CD14-positive monocyte (primary cell): ENCODE measurements around the gene PCDHGA11. TPM values are rescaled to one million over a fixed set of nuclear protein-coding genes. Genes with fewer than 3 reads are reported as not detected.
A peak's percentile ranks its signal among the peaks of the same experiment; 100 is the strongest.

ENCODE experiments used
- DNase-seq, 3 donors: peaks; one replicate each; pipeline ENCODE4 v3.0.0-alpha.2; 2011 to 2022
- H2AFZ ChIP-seq: 2 replicates; pipeline ENCODE4 v1.6.0; 2012; ENCODE audit warnings: mild to moderate bottlenecking, low read depth, low read length, inconsistent platforms; ENCODE audit not compliant: insufficient read depth, poor library complexity, severe bottlenecking
- H3K27ac ChIP-seq, 2 donors: 1 replicate in 1 of 2; 2 replicates in 1 of 2; pipeline ENCODE4 v1.5.1; 2012 to 2013; ENCODE audit warnings: low read length in 2 of 2, control low read depth in 1 of 2, inconsistent platforms in 1 of 2, low read depth in 1 of 2, mild to moderate bottlenecking in 1 of 2
- H3K27me3 ChIP-seq, 2 donors: one replicate each; pipeline versions ENCODE4 v1.6.0 to v1.6.1; 2011 to 2013; ENCODE audit warnings: low read length in 2 of 2; ENCODE audit not compliant: control insufficient read depth in 2 of 2, insufficient read depth in 2 of 2
- H3K36me3 ChIP-seq, 2 donors: replicated peaks in 1 of 2; 1 replicate in 1 of 2; 2 replicates in 1 of 2; pipeline versions ENCODE4 v1.5.1 to v1.6.1; 2012 to 2013; ENCODE audit warnings: low read length in 2 of 2, control low read depth in 1 of 2, inconsistent platforms in 1 of 2, mild to moderate bottlenecking in 1 of 2; ENCODE audit not compliant: insufficient read depth in 2 of 2, control insufficient read depth in 1 of 2
- H3K4me1 ChIP-seq, 2 donors: 1 replicate in 1 of 2; 2 replicates in 1 of 2; pipeline versions ENCODE4 v1.5.1 to v1.6.1; 2012 to 2013; ENCODE audit warnings: low read length in 2 of 2, control low read depth in 1 of 2, inconsistent platforms in 1 of 2, mild to moderate bottlenecking in 1 of 2, moderate library complexity in 1 of 2; ENCODE audit not compliant: insufficient read depth in 2 of 2, control insufficient read depth in 1 of 2
- H3K4me2 ChIP-seq: replicated peaks from 2 replicates; pipeline ENCODE3; 2012; ENCODE audit warnings: low read length, moderate library complexity, mild to moderate bottlenecking; ENCODE audit not compliant: poor library complexity, severe bottlenecking; ENCODE audit errors: extremely low read depth
- H3K4me3 ChIP-seq, 3 experiments: fragments of 200-600 bp in 1 of 3; sonication (generic) in 1 of 3; replicated peaks in 1 of 3; 1 replicate in 2 of 3; 2 replicates in 1 of 3; pipeline ENCODE4 v1.5.1; 2011 to 2013; ENCODE audit warnings: low read length in 3 of 3, mild to moderate bottlenecking in 3 of 3, control low read depth in 2 of 3, low read depth in 2 of 3, inconsistent platforms in 1 of 3, moderate library complexity in 1 of 3
- H3K79me2 ChIP-seq: 2 replicates; pipeline ENCODE4 v1.6.0; 2012; ENCODE audit warnings: mild to moderate bottlenecking, control low read depth, inconsistent platforms, low read length, moderate library complexity; ENCODE audit not compliant: insufficient read depth
- H3K9ac ChIP-seq: 2 replicates; pipeline ENCODE4 v1.6.0; 2017; ENCODE audit warnings: low read length, mild to moderate bottlenecking; ENCODE audit not compliant: insufficient read depth, poor library complexity, severe bottlenecking
- H3K9me3 ChIP-seq, 2 donors: replicated peaks in 1 of 2; 1 replicate in 1 of 2; 2 replicates in 1 of 2; pipeline versions ENCODE4 v1.5.1 to v1.6.1; 2012 to 2013; ENCODE audit warnings: low read length in 2 of 2, control low read depth in 1 of 2; ENCODE audit not compliant: control insufficient read depth in 1 of 2, insufficient read depth in 1 of 2
- H4K20me1 ChIP-seq: 2 replicates; pipeline ENCODE4 v1.6.0; 2012; ENCODE audit warnings: mild to moderate bottlenecking, low read length, control low read depth, moderate library complexity; ENCODE audit not compliant: insufficient read depth
- H3K27ac Mint-ChIP-seq, 7 donors: one replicate each; pipeline ENCODE4 v1.8.0; 2020; ENCODE audit warnings: mild to moderate bottlenecking in 7 of 7, mixed read lengths in 7 of 7, moderate library complexity in 6 of 7, inconsistent platforms in 2 of 7
- H3K27me3 Mint-ChIP-seq, 3 donors: one replicate each; pipeline ENCODE4 v1.8.0; 2021 to 2022; ENCODE audit warnings: low read depth in 3 of 3, mild to moderate bottlenecking in 3 of 3, mixed read lengths in 3 of 3, moderate library complexity in 3 of 3, inconsistent platforms in 1 of 3
- H3K36me3 Mint-ChIP-seq, 2 donors: one replicate each; pipeline ENCODE4 v1.8.0; 2020; ENCODE audit warnings: mixed read lengths in 2 of 2, inconsistent platforms in 1 of 2, mild to moderate bottlenecking in 1 of 2
- H3K4me1 Mint-ChIP-seq: one replicate; pipeline ENCODE4 v1.8.0; 2020; ENCODE audit warnings: mild to moderate bottlenecking, mixed read lengths
- H3K4me3 Mint-ChIP-seq, 2 donors: one replicate each; pipeline ENCODE4 v1.8.0; 2020; ENCODE audit warnings: mild to moderate bottlenecking in 2 of 2, mixed read lengths in 2 of 2, moderate library complexity in 1 of 2
- H3K9me3 Mint-ChIP-seq, 7 donors: one replicate each; pipeline ENCODE4 v1.8.0; 2020 to 2022; ENCODE audit warnings: mixed read lengths in 7 of 7, mild to moderate bottlenecking in 6 of 7, moderate library complexity in 6 of 7, inconsistent platforms in 2 of 7
- CTCF ChIP-seq: fragments of 200-600 bp; IDR thresholded peaks from one replicate; pipeline ENCODE4 v1.8.0; 2022; ENCODE audit warnings: antibody characterized with exemption, mild to moderate bottlenecking
- WGBS: methylation state at CpG from one replicate; pipeline ENCODE4 v1.1.5; 2013; ENCODE audit warnings: missing lambda C conversion rate; ENCODE audit not compliant: insufficient coverage; 5-methylcytosine and 5-hydroxymethylcytosine counted together
- intact Hi-C, 2 donors: fragments of 100-400 bp; cut with micrococcal nuclease; formaldehyde crosslinking; loops; one replicate each; pipeline versions ENCODE4 v1.15.0 to v1.15.1; 2023
- polyA plus RNA-seq, 3 donors: library from polyadenylated mRNA; depleted of rRNA in 1 of 3; unstranded in 2 of 3; stranded (reverse) in 1 of 3; fragments of 300-500 nt in 2 of 3; fragments of >200 nt in 1 of 3; fragmentation: Illumina TruSeq in 2 of 3; gene quantifications; 1 replicate in 2 of 3; 2 replicates in 1 of 3; pipeline ENCODE4 v1.2.3, GENCODE V29; 2012 to 2021

PCDHGA11 gene
- polyA plus RNA-seq, 3 donors = not detected

- Histone ChIP-seq H3K9me3 (peaks cover 41 to 59% of the 10 kb centered on the region in 2 donors), H2AFZ (no peak overlapping the region), H3K4me3 (no peak overlapping the region), H3K4me2 (no peak overlapping the region), H4K20me1 (no peaks in the 10 kb centered on the region), H3K9ac (no peak overlapping the region), H3K79me2 (no peaks in the 10 kb centered on the region), H3K27ac (no peak overlapping the region), H3K27me3 (peaks cover 81 to 100% of the 10 kb centered on the region in 2 donors), H3K4me1 (peaks cover 19 to 21% of the 10 kb centered on the region in 2 donors), H3K36me3 (no peaks in the 10 kb centered on the region)
- DNase-seq = no peak
- WGBS = 46% methylated on average over 74 of the region's 74 CpGs
- Mint-ChIP-seq H3K27ac (peak overlapping the region in 1 of 7 donors; percentile 80), H3K4me3 (peak overlapping the region in 1 of 2 donors; percentile 93), H3K27me3 (peaks cover 78 to 88% (median 86%) of the 10 kb centered on the region in 3 donors), H3K9me3 (peaks cover 19 to 71% (median 60%) of the 10 kb centered on the region in 7 donors), H3K36me3 (peaks cover 12 to 37% of the 10 kb centered on the region in 2 donors), H3K4me1 (peaks cover 36% of the 10 kb centered on the region)
- no peak for TF ChIP-seq CTCF
- intact Hi-C loops = loop anchor here in 1 of 2 donors (5.0 kb wide), 1 partner anchor 103 kb away; no protein-coding TSS in a partner anchor
These were observed 1.6 kb upstream of the PCDHGA11 start for GRCh38 chr5:141419074-141419880.

- H4K20me1 ChIP-seq = no peaks in the 10 kb centered on the region
- intact Hi-C loops = loop anchor here (5.0 kb wide), 2 partner anchors 136 to 141 kb away; no protein-coding TSS in a partner anchor
- Mint-ChIP-seq H3K27ac (peak overlapping the region in 2 of 7 donors; percentile 41 to 73), H3K9me3 (peaks cover 19 to 61% (median 54%) of the 10 kb centered on the region in 7 donors), H3K27me3 (peaks cover 76 to 89% (median 85%) of the 10 kb centered on the region in 3 donors), H3K4me1 (peaks cover 32% of the 10 kb centered on the region), H3K36me3 (peaks cover 7 to 30% of the 10 kb centered on the region in 2 donors), H3K4me3 (peak overlapping the region; percentile 84 to 92)
- no peak for TF ChIP-seq CTCF
- peak overlapping the region; percentile 89 for H3K4me2 ChIP-seq
- no peak for DNase-seq
- peak overlapping the region; percentile 37 to 77 (median 54) for H3K4me3 ChIP-seq
- no peak overlapping the region for H3K9ac ChIP-seq
- H3K9me3 ChIP-seq = peaks cover 41 to 47% of the 10 kb centered on the region in 2 donors
- no peaks in the 10 kb centered on the region for H3K36me3 ChIP-seq
- H3K27me3 ChIP-seq = peaks cover 80 to 100% of the 10 kb centered on the region in 2 donors
- peaks cover 19 to 21% of the 10 kb centered on the region in 2 donors for H3K4me1 ChIP-seq
- peak overlapping the region; percentile 84 for H2AFZ ChIP-seq
- H3K27ac ChIP-seq = no peak overlapping the region
- H3K79me2 ChIP-seq = no peaks in the 10 kb centered on the region
- WGBS = 7% methylated on average over 5 of the region's 13 CpGs
These were observed 621 bp downstream of the PCDHGA11 start for GRCh38 chr5:141421489-141421855.
